OCI-LY1 (cell line): Measurements from ENCODE around the gene ADH1B.
"Not testable (repeated sequence)": the region's sequence is repeated elsewhere in the genome, so short reads cannot be mapped to it uniquely, and the experiment has no call there.

Source experiments
- H2AFZ ChIP-seq: fragments of 200-600 bp; sonication (generic), shearing (Covaris generic); 2 replicates; pipeline ENCODE4 v1.6.0; 2014; ENCODE audit warnings: antibody characterized with exemption, mild to moderate bottlenecking, low read length
- H3F3A ChIP-seq: fragments of 200-600 bp; sonication (generic), shearing (Covaris generic); 2 replicates; pipeline ENCODE4 v1.6.0; 2014; ENCODE audit warnings: mild to moderate bottlenecking, antibody characterized with exemption, low read length, moderate library complexity; ENCODE audit not compliant: insufficient read depth
- H3K27ac ChIP-seq: fragments of 200-600 bp; sonication (generic); 2 replicates; pipeline ENCODE4 v1.5.1; 2014; ENCODE audit warnings: low read length, mixed run types, mild to moderate bottlenecking, low read depth; ENCODE audit not compliant: poor library complexity, severe bottlenecking
- H3K27me3 ChIP-seq: fragments of 200-600 bp; sonication (generic); 2 replicates; pipeline ENCODE4 v1.6.0; 2014; ENCODE audit warnings: antibody characterized with exemption, mild to moderate bottlenecking, low read length, moderate library complexity; ENCODE audit not compliant: insufficient read depth
- H3K36me3 ChIP-seq: fragments of 200-600 bp; sonication (generic); 2 replicates; pipeline ENCODE4 v1.6.1; 2014; ENCODE audit warnings: mild to moderate bottlenecking, antibody characterized with exemption, low read length, moderate library complexity, mixed read lengths; ENCODE audit not compliant: insufficient read depth
- H3K4me1 ChIP-seq: fragments of 200-600 bp; sonication (generic); 2 replicates; pipeline ENCODE4 v1.5.1; 2014; ENCODE audit warnings: mild to moderate bottlenecking, low read length, moderate library complexity; ENCODE audit not compliant: insufficient read depth, severe bottlenecking
- H3K4me2 ChIP-seq: fragments of 200-600 bp; sonication (generic), shearing (Covaris generic); 2 replicates; pipeline ENCODE4 v1.6.1; 2014; ENCODE audit warnings: low read length
- H3K4me3 ChIP-seq: fragments of 200-600 bp; sonication (generic); 2 replicates; pipeline ENCODE4 v1.5.1; 2014; ENCODE audit warnings: low read length, low read depth, mild to moderate bottlenecking, mixed read lengths; ENCODE audit not compliant: poor library complexity, severe bottlenecking
- H3K79me2 ChIP-seq: fragments of 200-600 bp; shearing (Covaris generic); 2 replicates; pipeline ENCODE4 v1.6.1; 2016; ENCODE audit warnings: mixed run types, low read length, mixed read lengths; ENCODE audit not compliant: insufficient read depth
- H3K9ac ChIP-seq: fragments of 200-600 bp; sonication (generic), shearing (Covaris generic); 2 replicates; pipeline ENCODE4 v1.6.1; 2014; ENCODE audit warnings: mild to moderate bottlenecking, low read length, mixed read lengths
- H3K9me2 ChIP-seq: fragments of 200-600 bp; sonication (generic), shearing (Covaris generic); 2 replicates; pipeline ENCODE4 v1.6.1; 2014; ENCODE audit warnings: low read depth, mild to moderate bottlenecking, low read length, mixed read lengths
- H3K9me3 ChIP-seq: fragments of 200-600 bp; shearing (Covaris generic); 2 replicates; pipeline ENCODE4 v1.6.1; 2014; ENCODE audit warnings: low read length, mixed read lengths
- H4K20me1 ChIP-seq: fragments of 200-600 bp; sonication (generic), shearing (Covaris generic); 2 replicates; pipeline ENCODE4 v1.6.0; 2016; ENCODE audit warnings: mild to moderate bottlenecking, low read length; ENCODE audit not compliant: insufficient read depth
- EZH2 ChIP-seq: fragments of 200-600 bp; sonication (generic), shearing (Covaris generic); IDR thresholded peaks from 2 replicates; pipeline ENCODE4 v1.8.0; 2017; ENCODE audit warnings: borderline replicate concordance, mixed run types, mild to moderate bottlenecking, antibody characterized with exemption, low read length, moderate library complexity, mixed read lengths
- TF ChIP-seq, protein P1 (sequence below): fragments of 200-600 bp; sonication (generic), shearing (Covaris generic); IDR thresholded peaks from 2 replicates; pipeline ENCODE4 v1.5.1; 2017; ENCODE audit warnings: mild to moderate bottlenecking, antibody characterized with exemption, low read length, moderate library complexity, mixed read lengths

Gene ADH1B

GRCh38 chr4:99351487-99351886, 30.3 kb upstream of the ADH1B start:
- no peak overlapping the region for H3K27ac ChIP-seq
- TF ChIP-seq, protein P1, sequence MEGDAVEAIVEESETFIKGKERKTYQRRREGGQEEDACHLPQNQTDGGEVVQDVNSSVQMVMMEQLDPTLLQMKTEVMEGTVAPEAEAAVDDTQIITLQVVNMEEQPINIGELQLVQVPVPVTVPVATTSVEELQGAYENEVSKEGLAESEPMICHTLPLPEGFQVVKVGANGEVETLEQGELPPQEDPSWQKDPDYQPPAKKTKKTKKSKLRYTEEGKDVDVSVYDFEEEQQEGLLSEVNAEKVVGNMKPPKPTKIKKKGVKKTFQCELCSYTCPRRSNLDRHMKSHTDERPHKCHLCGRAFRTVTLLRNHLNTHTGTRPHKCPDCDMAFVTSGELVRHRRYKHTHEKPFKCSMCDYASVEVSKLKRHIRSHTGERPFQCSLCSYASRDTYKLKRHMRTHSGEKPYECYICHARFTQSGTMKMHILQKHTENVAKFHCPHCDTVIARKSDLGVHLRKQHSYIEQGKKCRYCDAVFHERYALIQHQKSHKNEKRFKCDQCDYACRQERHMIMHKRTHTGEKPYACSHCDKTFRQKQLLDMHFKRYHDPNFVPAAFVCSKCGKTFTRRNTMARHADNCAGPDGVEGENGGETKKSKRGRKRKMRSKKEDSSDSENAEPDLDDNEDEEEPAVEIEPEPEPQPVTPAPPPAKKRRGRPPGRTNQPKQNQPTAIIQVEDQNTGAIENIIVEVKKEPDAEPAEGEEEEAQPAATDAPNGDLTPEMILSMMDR: no peak
- TF ChIP-seq EZH2: no peak
- H3F3A ChIP-seq: no peaks in the 10 kb centered on the region
- H3K4me2 ChIP-seq: no peak overlapping the region
- no peaks in the 10 kb centered on the region for H3K9me2 ChIP-seq
- no peaks in the 10 kb centered on the region for H3K27me3 ChIP-seq
- no peak overlapping the region for H3K4me3 ChIP-seq
- no peak overlapping the region for H2AFZ ChIP-seq
- no peaks in the 10 kb centered on the region for H3K79me2 ChIP-seq
- H3K4me1 ChIP-seq: no peaks in the 10 kb centered on the region
- H3K36me3 ChIP-seq: no peaks in the 10 kb centered on the region
- H3K9me3 ChIP-seq: no peaks in the 10 kb centered on the region
- no peak overlapping the region for H3K9ac ChIP-seq
- no peaks in the 10 kb centered on the region for H4K20me1 ChIP-seq

- H3K27me3 ChIP-seq: no peaks in the 10 kb centered on the region
- H3K36me3 ChIP-seq: no peaks in the 10 kb centered on the region
- no peak overlapping the region for H3K27ac ChIP-seq
- H3K9me2 ChIP-seq: no peaks in the 10 kb centered on the region
- H3K4me1 ChIP-seq: no peaks in the 10 kb centered on the region
- H3K4me2 ChIP-seq: no peak overlapping the region
- no peaks in the 10 kb centered on the region for H4K20me1 ChIP-seq
- no peaks in the 10 kb centered on the region for H3F3A ChIP-seq
- H3K4me3 ChIP-seq: no peak overlapping the region
- no peak overlapping the region for H3K9ac ChIP-seq
- H3K79me2 ChIP-seq: no peaks in the 10 kb centered on the region
- no peak for TF ChIP-seq EZH2
- TF ChIP-seq, protein P1: no peak
- H2AFZ ChIP-seq: no peak overlapping the region
- no peaks in the 10 kb centered on the region for H3K9me3 ChIP-seq
Measured at GRCh38 chr4:99349338-99349737, 28.1 kb upstream of the ADH1B start.

DNA sequence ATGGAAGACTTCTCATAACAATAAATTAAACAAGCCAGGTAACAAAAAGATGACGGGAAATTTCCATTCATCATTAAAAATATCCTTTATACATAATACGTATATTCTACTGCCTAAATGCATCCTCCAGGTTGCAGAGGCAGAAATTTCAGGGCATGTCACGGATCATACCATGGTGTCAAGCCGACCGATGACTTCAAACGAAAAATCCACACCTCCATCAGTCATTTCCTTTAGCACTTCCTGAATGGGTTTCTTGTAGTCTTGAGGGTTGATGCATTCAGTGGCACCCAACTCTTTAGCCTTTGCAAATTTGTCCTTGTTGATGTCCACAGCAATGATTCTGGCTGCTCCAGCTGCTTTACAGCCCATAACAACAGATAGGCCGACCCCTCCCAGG, 21.4 kb upstream of the ADH1B start:
- not testable (repeated sequence) for H3K9me2 ChIP-seq, H3K4me2 ChIP-seq, H3K9ac ChIP-seq, H3F3A ChIP-seq, H3K36me3 ChIP-seq, H3K79me2 ChIP-seq, H3K27me3 ChIP-seq, H3K9me3 ChIP-seq, H3K4me3 ChIP-seq, H3K27ac ChIP-seq, H4K20me1 ChIP-seq, H2AFZ ChIP-seq, H3K4me1 ChIP-seq

- H3K79me2 ChIP-seq: no peaks in the 10 kb centered on the region
- no peaks in the 10 kb centered on the region for H3K36me3 ChIP-seq
- H3K4me3 ChIP-seq: no peak overlapping the region
- no peaks in the 10 kb centered on the region for H3K9me3 ChIP-seq
- no peaks in the 10 kb centered on the region for H3K27me3 ChIP-seq
- H3K27ac ChIP-seq: no peak overlapping the region
- H4K20me1 ChIP-seq: no peaks in the 10 kb centered on the region
- H3K9ac ChIP-seq: no peak overlapping the region
- no peaks in the 10 kb centered on the region for H3K4me1 ChIP-seq
- no peak overlapping the region for H3K4me2 ChIP-seq
- no peak overlapping the region for H2AFZ ChIP-seq
- H3F3A ChIP-seq: no peaks in the 10 kb centered on the region
- no peak for TF ChIP-seq EZH2
- TF ChIP-seq, protein P1: no peak
- no peaks in the 10 kb centered on the region for H3K9me2 ChIP-seq
Measured at GRCh38 chr4:99341426-99341825, 20.2 kb upstream of the ADH1B start.
